H9 (cell line): ENCODE measurements around the gene PRKCA. TPM values are rescaled to one million over a fixed set of nuclear protein-coding genes. Genes with fewer than 3 reads are reported as not detected.

ENCODE experiments used
- DNase-seq: peaks from one replicate; pipeline ENCODE4 v3.0.0-alpha.2; 2017
- H2AFZ ChIP-seq: one replicate; pipeline ENCODE4 v1.6.1; 2013; ENCODE audit warnings: mild to moderate bottlenecking, low read length, control low read depth, moderate library complexity
- H2AK5ac ChIP-seq: 2 replicates; pipeline ENCODE4 v1.6.1; 2013; ENCODE audit warnings: low read length, control low read depth, mixed read lengths; ENCODE audit not compliant: insufficient read length
- H2BK120ac ChIP-seq: one replicate; pipeline ENCODE4 v1.6.1; 2013; ENCODE audit warnings: low read depth, mild to moderate bottlenecking, low read length, control low read depth, inconsistent platforms; ENCODE audit not compliant: poor library complexity, severe bottlenecking
- H2BK12ac ChIP-seq: 2 replicates; pipeline ENCODE4 v1.6.1; 2013; ENCODE audit warnings: low read length, control low read depth, mixed read lengths, low read depth; ENCODE audit not compliant: insufficient read length
- H2BK15ac ChIP-seq: 2 replicates; pipeline ENCODE4 v1.6.1; 2013; ENCODE audit warnings: low read depth, low read length, control low read depth
- H2BK20ac ChIP-seq: one replicate; pipeline ENCODE4 v1.6.1; 2013; ENCODE audit warnings: low read depth, mild to moderate bottlenecking, low read length, control low read depth, inconsistent platforms; ENCODE audit not compliant: poor library complexity, severe bottlenecking
- H2BK5ac ChIP-seq: 2 replicates; pipeline ENCODE4 v1.6.1; 2013; ENCODE audit warnings: low read length, control low read depth, mixed read lengths; ENCODE audit not compliant: insufficient read length
- H3K14ac ChIP-seq: 2 replicates; pipeline ENCODE4 v1.6.1; 2013; ENCODE audit warnings: low read length, control low read depth; ENCODE audit not compliant: insufficient read depth
- H3K18ac ChIP-seq: 2 replicates; pipeline ENCODE4 v1.6.1; 2013; ENCODE audit warnings: low read depth, mild to moderate bottlenecking, mixed read lengths, low read length, control low read depth; ENCODE audit not compliant: insufficient read length
- H3K23ac ChIP-seq: 2 replicates; pipeline ENCODE4 v1.6.1; 2013; ENCODE audit warnings: low read length, control low read depth, mixed read lengths, low read depth; ENCODE audit not compliant: insufficient read length
- H3K23me2 ChIP-seq: 2 replicates; pipeline ENCODE4 v1.6.1; 2013; ENCODE audit warnings: low read depth, mild to moderate bottlenecking, mixed read lengths, low read length, control low read depth; ENCODE audit not compliant: insufficient read length, poor library complexity, severe bottlenecking
- H3K27ac ChIP-seq: 2 replicates; pipeline ENCODE4 v1.5.1; 2013; ENCODE audit warnings: low read length, control low read depth, mixed read lengths, low read depth; ENCODE audit not compliant: insufficient read length
- H3K27me3 ChIP-seq: 2 replicates; pipeline ENCODE4 v1.6.1; 2013; ENCODE audit warnings: low read length, control low read depth, inconsistent platforms; ENCODE audit not compliant: insufficient read depth
- H3K4ac ChIP-seq: 2 replicates; pipeline ENCODE4 v1.6.1; 2013; ENCODE audit warnings: low read depth, mild to moderate bottlenecking, control low read depth, inconsistent platforms, low read length, moderate library complexity
- H3K4me1 ChIP-seq: 2 replicates; pipeline ENCODE4 v1.6.1; 2013; ENCODE audit warnings: low read length, control low read depth, inconsistent platforms; ENCODE audit not compliant: insufficient read depth
- H3K4me2 ChIP-seq: 2 replicates; pipeline ENCODE4 v1.6.1; 2013; ENCODE audit warnings: low read length, control low read depth, mixed read lengths; ENCODE audit not compliant: insufficient read length, insufficient read depth
- H3K56ac ChIP-seq: 2 replicates; pipeline ENCODE4 v1.6.1; 2013; ENCODE audit warnings: low read depth, mild to moderate bottlenecking, mixed read lengths, low read length, control low read depth; ENCODE audit not compliant: insufficient read length
- H3K79me1 ChIP-seq: 2 replicates; pipeline ENCODE4 v1.6.1; 2013; ENCODE audit warnings: low read depth, mild to moderate bottlenecking, moderate library complexity, low read length, control low read depth, inconsistent platforms; ENCODE audit not compliant: insufficient read depth, poor library complexity, severe bottlenecking
- H3K79me2 ChIP-seq: 2 replicates; pipeline ENCODE4 v1.6.1; 2013; ENCODE audit warnings: low read length, control low read depth, inconsistent platforms; ENCODE audit not compliant: insufficient read depth
- H3K9ac ChIP-seq: 2 replicates; pipeline ENCODE4 v1.6.1; 2013; ENCODE audit warnings: low read length, control low read depth, mixed read lengths; ENCODE audit not compliant: insufficient read length; ENCODE audit errors: extremely low read depth
- H3K9me3 ChIP-seq: one replicate; pipeline ENCODE4 v1.6.1; 2013; ENCODE audit warnings: low read depth, low read length, inconsistent platforms; ENCODE audit not compliant: control insufficient read depth
- H3T11ph ChIP-seq: one replicate; pipeline ENCODE4 v1.6.1; 2013; ENCODE audit warnings: mild to moderate bottlenecking, low read length, control low read depth, inconsistent platforms
- H4K20me1 ChIP-seq: one replicate; pipeline ENCODE4 v1.6.1; 2013; ENCODE audit not compliant: control insufficient read depth, insufficient read length, insufficient read depth
- H4K5ac ChIP-seq: 2 replicates; pipeline ENCODE4 v1.6.1; 2013; ENCODE audit warnings: low read depth, mild to moderate bottlenecking, mixed read lengths, low read length, control low read depth; ENCODE audit not compliant: insufficient read length
- H4K8ac ChIP-seq: replicated peaks from 2 replicates; pipeline ENCODE4 v1.6.1; 2013; ENCODE audit warnings: low read length, control low read depth, mixed read lengths, low read depth; ENCODE audit not compliant: insufficient read length
- H4K91ac ChIP-seq: 2 replicates; pipeline ENCODE4 v1.6.1; 2013; ENCODE audit warnings: low read depth, mild to moderate bottlenecking, moderate library complexity, mixed read lengths, low read length, control low read depth; ENCODE audit not compliant: insufficient read length
- H3K27ac Mint-ChIP-seq, 3 experiments: 2 replicates in 2 of 3; 3 replicates in 1 of 3; pipeline ENCODE4 v1.8.0; 2020 to 2021; ENCODE audit warnings: mixed read lengths in 3 of 3, mild to moderate bottlenecking in 1 of 3, moderate library complexity in 1 of 3
- H3K27me3 Mint-ChIP-seq: 2 replicates; pipeline ENCODE4 v1.8.0; 2021; ENCODE audit warnings: low read depth, mild to moderate bottlenecking, moderate library complexity, mixed read lengths
- H3K36me3 Mint-ChIP-seq, 3 experiments: 2 replicates in 2 of 3; 3 replicates in 1 of 3; pipeline ENCODE4 v1.8.0; 2020 to 2021; ENCODE audit warnings: low read depth in 3 of 3, mixed read lengths in 3 of 3; ENCODE audit not compliant: insufficient read depth in 1 of 3
- H3K4me1 Mint-ChIP-seq, 2 experiments: 2 replicates each; pipeline ENCODE4 v1.8.0; 2020; ENCODE audit warnings: mixed read lengths in 2 of 2
- H3K4me3 Mint-ChIP-seq, 2 experiments: 2 replicates in 1 of 2; 3 replicates in 1 of 2; pipeline ENCODE4 v1.8.0; 2020 to 2021; ENCODE audit warnings: mild to moderate bottlenecking in 2 of 2, mixed read lengths in 2 of 2, moderate library complexity in 1 of 2
- H3K9me3 Mint-ChIP-seq, 2 experiments: 2 replicates in 1 of 2; 3 replicates in 1 of 2; pipeline ENCODE4 v1.8.0; 2020; ENCODE audit warnings: mild to moderate bottlenecking in 2 of 2, mixed read lengths in 2 of 2, moderate library complexity in 1 of 2
- WGBS: extraction: QIAGEN DNeasy Blood & Tissue Kit; methylation state at CpG from one replicate; pipeline ENCODE4 v1.1.7; 2013; ENCODE audit warnings: missing lambda C conversion rate, low lambda C conversion rate, mixed read lengths; ENCODE audit not compliant: insufficient read length; ENCODE audit errors: extremely low coverage; 5-methylcytosine and 5-hydroxymethylcytosine counted together
- total RNA-seq: library from RNA; stranded (reverse); gene quantifications from 2 replicates; pipeline ENCODE4 v1.2.1, GENCODE V29; 2021
- TF ChIP-seq, protein P1 (sequence below): fragments of 200-600 bp; sonication (generic); conservative IDR thresholded peaks from 3 replicates; pipeline ENCODE4 v1.8.0; 2021; ENCODE audit warnings: antibody characterized with exemption, mild to moderate bottlenecking

The PRKCA gene
- total RNA-seq, 1 experiment from 2014 or later = 10.5 TPM

DNA sequence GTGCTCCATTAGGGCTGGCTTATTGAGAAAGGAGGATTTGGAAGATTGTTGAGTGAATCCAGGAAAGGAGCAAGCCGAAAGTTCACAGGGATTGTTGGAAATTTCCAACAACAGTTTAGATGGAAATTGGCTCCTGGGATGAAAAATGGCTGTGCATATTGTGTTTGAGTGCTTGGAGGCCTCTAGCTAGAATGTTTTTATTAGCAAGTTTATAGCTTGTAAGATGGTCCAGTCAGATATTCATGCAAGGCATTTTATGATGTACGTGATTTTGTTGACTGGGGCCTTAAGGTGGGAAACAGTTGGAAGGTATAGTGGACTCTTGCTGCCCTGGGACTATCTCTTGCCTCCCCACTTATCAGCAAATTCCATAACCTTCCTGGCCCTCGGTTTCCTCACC is 216.7 kb downstream of the PRKCA start:
- H2BK20ac ChIP-seq = no peak overlapping the region
- no peak overlapping the region for H2AFZ ChIP-seq
- no peaks in the 10 kb centered on the region for H3K27me3 ChIP-seq
- H2BK12ac ChIP-seq = no peak overlapping the region
- no peak overlapping the region for H2AK5ac ChIP-seq
- TF ChIP-seq, protein P1, sequence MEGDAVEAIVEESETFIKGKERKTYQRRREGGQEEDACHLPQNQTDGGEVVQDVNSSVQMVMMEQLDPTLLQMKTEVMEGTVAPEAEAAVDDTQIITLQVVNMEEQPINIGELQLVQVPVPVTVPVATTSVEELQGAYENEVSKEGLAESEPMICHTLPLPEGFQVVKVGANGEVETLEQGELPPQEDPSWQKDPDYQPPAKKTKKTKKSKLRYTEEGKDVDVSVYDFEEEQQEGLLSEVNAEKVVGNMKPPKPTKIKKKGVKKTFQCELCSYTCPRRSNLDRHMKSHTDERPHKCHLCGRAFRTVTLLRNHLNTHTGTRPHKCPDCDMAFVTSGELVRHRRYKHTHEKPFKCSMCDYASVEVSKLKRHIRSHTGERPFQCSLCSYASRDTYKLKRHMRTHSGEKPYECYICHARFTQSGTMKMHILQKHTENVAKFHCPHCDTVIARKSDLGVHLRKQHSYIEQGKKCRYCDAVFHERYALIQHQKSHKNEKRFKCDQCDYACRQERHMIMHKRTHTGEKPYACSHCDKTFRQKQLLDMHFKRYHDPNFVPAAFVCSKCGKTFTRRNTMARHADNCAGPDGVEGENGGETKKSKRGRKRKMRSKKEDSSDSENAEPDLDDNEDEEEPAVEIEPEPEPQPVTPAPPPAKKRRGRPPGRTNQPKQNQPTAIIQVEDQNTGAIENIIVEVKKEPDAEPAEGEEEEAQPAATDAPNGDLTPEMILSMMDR = no peak
- Mint-ChIP-seq H3K9me3 (peaks cover 0 to 2% of the 10 kb centered on the region in 2 experiments; a peak in 1 of 5 replicates), H3K27me3 (no peaks in the 10 kb centered on the region), H3K4me3 (no peak overlapping the region), H3K36me3 (no peaks in the 10 kb centered on the region), H3K4me1 (peaks cover 19 to 26% of the 10 kb centered on the region in 2 experiments), H3K27ac (no peak overlapping the region)
- no peak overlapping the region for H4K5ac ChIP-seq
- DNase-seq = no peak
- no peak overlapping the region for H3K23ac ChIP-seq
- no CpG with 5 or more reads among the region's 3 CpGs for WGBS
- no peaks in the 10 kb centered on the region for H3K23me2 ChIP-seq
- no peak overlapping the region for H2BK120ac ChIP-seq
- no peak overlapping the region for H3K9ac ChIP-seq
- H3K4me1 ChIP-seq = no peaks in the 10 kb centered on the region; the same call in 1 of the 2 replicates
- H3K4me2 ChIP-seq = no peak overlapping the region
- H4K91ac ChIP-seq = no peak overlapping the region
- no peaks in the 10 kb centered on the region for H3K79me1 ChIP-seq
- no peaks in the 10 kb centered on the region for H3K9me3 ChIP-seq
- no peak overlapping the region for H2BK5ac ChIP-seq
- H3K27ac ChIP-seq = no peak overlapping the region
- no peaks in the 10 kb centered on the region for H4K20me1 ChIP-seq
- no peak overlapping the region for H3T11ph ChIP-seq
- no peak overlapping the region for H3K18ac ChIP-seq
- H4K8ac ChIP-seq = no peak overlapping the region
- H3K79me2 ChIP-seq = no peaks in the 10 kb centered on the region
- no peak overlapping the region for H3K4ac ChIP-seq
- H3K56ac ChIP-seq = no peak overlapping the region
- no peak overlapping the region for H3K14ac ChIP-seq
- no peak overlapping the region for H2BK15ac ChIP-seq
